Panc1 (cell line): ENCODE data around the gene CD274. TPM values are rescaled to one million over a fixed set of nuclear protein-coding genes. Genes with fewer than 3 reads are reported as not detected.

Experiments used
- ATAC-seq: fragments of 200-7000 bp; cut with Tn5 transposase; 2 replicates; pipeline ENCODE4 v1.9.1; 2020; ENCODE audit warnings: mild to moderate bottlenecking, moderate library complexity
- BruUV-seq: library from RNA; stranded (reverse); fragments of 400-500 nt; replicated peaks from 2 replicates; lab custom pipeline; 2021; lab: Mats Ljungman, UMichigan
- CTCF ChIA-PET: fragments of 300-600 bp; sonication (Branson Sonifier 250); formaldehyde crosslinking; loops from one replicate; lab custom pipeline; 2022; ENCODE audit warnings: antibody characterized with exemption; lab: Charles Lee
- POLR2A ChIA-PET: fragments of 300-600 bp; sonication (Branson Sonifier 250); formaldehyde crosslinking; loops from one replicate; lab custom pipeline; 2022; ENCODE audit warnings: antibody characterized with exemption; lab: Charles Lee
- DNase-seq: peaks from one replicate; pipeline ENCODE4 v3.0.0-alpha.2; 2010; ENCODE audit warnings: low read depth, low spot score
- H3K27ac ChIP-seq: 2 replicates; pipeline ENCODE4 v1.5.1; 2011; ENCODE audit warnings: mild to moderate bottlenecking, low read length, inconsistent platforms
- H3K27me3 ChIP-seq: fragments of 200-500 bp; sonication (Bioruptor generic); 2 replicates; pipeline ENCODE4 v1.6.0; 2014; ENCODE audit warnings: low read length, inconsistent platforms; ENCODE audit not compliant: control insufficient read depth, insufficient read depth
- H3K36me3 ChIP-seq: fragments of 200-500 bp; sonication (Bioruptor generic); 2 replicates; pipeline ENCODE4 v1.5.1; 2014; ENCODE audit warnings: inconsistent platforms, mild to moderate bottlenecking, low read length, moderate library complexity; ENCODE audit not compliant: control insufficient read depth, insufficient read depth
- H3K4me1 ChIP-seq: 2 replicates; pipeline ENCODE4 v1.5.1; 2011; ENCODE audit warnings: inconsistent platforms, mild to moderate bottlenecking, low read length, moderate library complexity; ENCODE audit not compliant: control insufficient read depth, insufficient read depth
- H3K4me3 ChIP-seq, 2 experiments: 2 replicates each; pipeline ENCODE4 v1.5.1; 2011 to 2012; ENCODE audit warnings: low read depth in 2 of 2, low read length in 2 of 2, mild to moderate bottlenecking in 2 of 2, inconsistent platforms in 1 of 2, moderate library complexity in 1 of 2
- H3K9me3 ChIP-seq: fragments of 200-500 bp; sonication (Bioruptor generic); 2 replicates; pipeline ENCODE4 v1.5.1; 2014; ENCODE audit warnings: low read depth, mild to moderate bottlenecking, inconsistent platforms, low read length, moderate library complexity; ENCODE audit not compliant: control insufficient read depth, insufficient read depth
- CTCF ChIP-seq: fragments of 450-650 bp; IDR thresholded peaks from 2 replicates; pipeline ENCODE4 v1.5.1; 2017; ENCODE audit warnings: mild to moderate bottlenecking
- POLR2AphosphoS5 ChIP-seq: IDR thresholded peaks from 2 replicates; pipeline ENCODE4 v1.6.1; 2012; ENCODE audit warnings: mild to moderate bottlenecking, low read depth, low read length, moderate library complexity
- SIN3A ChIP-seq: IDR thresholded peaks from 2 replicates; pipeline ENCODE4 v1.6.1; 2012; ENCODE audit warnings: low read depth, mild to moderate bottlenecking, low read length, moderate library complexity, borderline replicate concordance; ENCODE audit not compliant: insufficient read depth
- TCF7L2 ChIP-seq: IDR thresholded peaks from 2 replicates; pipeline ENCODE4 v1.6.1; 2011; ENCODE audit warnings: mild to moderate bottlenecking, low read depth, low read length, inconsistent platforms
- in situ Hi-C: cut with HindIII; loops from 2 replicates; pipeline ENCODE4 v1.10.0; 2016; ENCODE audit warnings: low sequenced_read_pairs, low pct_unique_long_range_greater_than_20kb
- intact Hi-C: fragments of 100-400 bp; cut with micrococcal nuclease; formaldehyde crosslinking; loops from one replicate; pipeline ENCODE4 v1.10.0; 2022; ENCODE audit not compliant: unreplicated experiment
- total RNA-seq: library from RNA; stranded (reverse); gene quantifications from one replicate; pipeline ENCODE4 v1.2.1, GENCODE V29; 2021; ENCODE audit not compliant: unreplicated experiment
- TF ChIP-seq, protein P1 (sequence below), 2 experiments: IDR thresholded peaks; 2 replicates each; pipeline ENCODE4 v1.6.1; 2011 to 2012; ENCODE audit warnings: low read depth in 2 of 2, control low read depth in 1 of 2, low read length in 1 of 2, mild to moderate bottlenecking in 1 of 2, moderate library complexity in 1 of 2; ENCODE audit not compliant: insufficient read depth in 1 of 2

Gene CD274
- total RNA-seq, 1 experiment from 2014 or later, result 0.21 TPM

DNA sequence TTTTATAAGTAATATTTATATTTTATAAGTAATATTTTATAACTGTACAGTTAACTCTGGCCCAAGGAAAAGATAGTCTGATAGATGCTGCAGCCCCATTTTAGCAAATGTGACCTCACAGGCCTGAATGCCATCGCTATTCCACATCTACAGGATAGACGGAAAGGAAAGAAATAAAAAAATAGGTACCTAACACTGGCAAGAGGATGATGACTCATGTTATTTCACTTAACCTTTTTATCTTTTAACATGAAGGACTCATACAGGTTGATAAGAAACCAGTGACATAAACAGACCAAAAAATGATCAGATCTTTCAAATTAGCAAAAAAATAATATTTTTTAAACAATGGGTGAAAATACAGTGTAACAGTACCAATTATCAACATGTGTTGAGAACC, 2.7 kb downstream of the CD274 start:
- Histone ChIP-seq H3K36me3 (no peaks in the 10 kb centered on the region), H3K9me3 (no peaks in the 10 kb centered on the region), H3K27me3 (no peaks in the 10 kb centered on the region), H3K4me3 (no peak overlapping the region), H3K27ac (no peak overlapping the region), H3K4me1 (no peaks in the 10 kb centered on the region)
- ATAC-seq (no peak), DNase-seq (no peak)
- in situ Hi-C loops (no loop called here), intact Hi-C loops (no loop called here)
- POLR2A ChIA-PET, result no interaction called here
- no peak for TF ChIP-seq CTCF
- TF ChIP-seq, protein P1, sequence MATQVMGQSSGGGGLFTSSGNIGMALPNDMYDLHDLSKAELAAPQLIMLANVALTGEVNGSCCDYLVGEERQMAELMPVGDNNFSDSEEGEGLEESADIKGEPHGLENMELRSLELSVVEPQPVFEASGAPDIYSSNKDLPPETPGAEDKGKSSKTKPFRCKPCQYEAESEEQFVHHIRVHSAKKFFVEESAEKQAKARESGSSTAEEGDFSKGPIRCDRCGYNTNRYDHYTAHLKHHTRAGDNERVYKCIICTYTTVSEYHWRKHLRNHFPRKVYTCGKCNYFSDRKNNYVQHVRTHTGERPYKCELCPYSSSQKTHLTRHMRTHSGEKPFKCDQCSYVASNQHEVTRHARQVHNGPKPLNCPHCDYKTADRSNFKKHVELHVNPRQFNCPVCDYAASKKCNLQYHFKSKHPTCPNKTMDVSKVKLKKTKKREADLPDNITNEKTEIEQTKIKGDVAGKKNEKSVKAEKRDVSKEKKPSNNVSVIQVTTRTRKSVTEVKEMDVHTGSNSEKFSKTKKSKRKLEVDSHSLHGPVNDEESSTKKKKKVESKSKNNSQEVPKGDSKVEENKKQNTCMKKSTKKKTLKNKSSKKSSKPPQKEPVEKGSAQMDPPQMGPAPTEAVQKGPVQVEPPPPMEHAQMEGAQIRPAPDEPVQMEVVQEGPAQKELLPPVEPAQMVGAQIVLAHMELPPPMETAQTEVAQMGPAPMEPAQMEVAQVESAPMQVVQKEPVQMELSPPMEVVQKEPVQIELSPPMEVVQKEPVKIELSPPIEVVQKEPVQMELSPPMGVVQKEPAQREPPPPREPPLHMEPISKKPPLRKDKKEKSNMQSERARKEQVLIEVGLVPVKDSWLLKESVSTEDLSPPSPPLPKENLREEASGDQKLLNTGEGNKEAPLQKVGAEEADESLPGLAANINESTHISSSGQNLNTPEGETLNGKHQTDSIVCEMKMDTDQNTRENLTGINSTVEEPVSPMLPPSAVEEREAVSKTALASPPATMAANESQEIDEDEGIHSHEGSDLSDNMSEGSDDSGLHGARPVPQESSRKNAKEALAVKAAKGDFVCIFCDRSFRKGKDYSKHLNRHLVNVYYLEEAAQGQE (IDR thresholded peaks at IDR 0.05; ENCODE audit: insufficient read depth in 1 of 2, low read depth in 2 of 2, low read length in 1 of 2), result no peak
- TF ChIP-seq POLR2AphosphoS5, result no peak
- TF ChIP-seq SIN3A, result no peak
- no peak for TF ChIP-seq TCF7L2
- CTCF ChIA-PET, result no interaction called here
- no TSS peak for BruUV-seq

- in situ Hi-C loops, result no loop called here
- Histone ChIP-seq H3K27me3 (no peaks in the 10 kb centered on the region), H3K9me3 (no peaks in the 10 kb centered on the region), H3K4me1 (no peaks in the 10 kb centered on the region), H3K27ac (no peak overlapping the region), H3K4me3 (no peak overlapping the region), H3K36me3 (no peaks in the 10 kb centered on the region)
- intact Hi-C loops, result no loop called here
- POLR2A ChIA-PET, result no interaction called here
- no TSS peak for BruUV-seq
- CTCF ChIA-PET, result no interaction called here
- TF ChIP-seq POLR2AphosphoS5 (no peak), TCF7L2 (no peak), SIN3A (no peak), CTCF (no peak)
- TF ChIP-seq, protein P1 (IDR thresholded peaks at IDR 0.05; ENCODE audit: insufficient read depth in 1 of 2, low read depth in 2 of 2, low read length in 1 of 2), result no peak
- no peak for DNase-seq
- ATAC-seq, result no peak
Measured at GRCh38 chr9:5453673-5454072, 3.3 kb downstream of the CD274 start.
